Peyer's patch (tissue), 4 donors: ENCODE data around the gene GFPT1.

Source experiments
- CTCF ChIP-seq, 6 experiments: fragments of 450-650 bp in 4 of 6; fragments of 200-600 bp in 2 of 6; sonication (generic) in 1 of 6; IDR thresholded peaks; one replicate each; pipeline ENCODE4 v1.5.1; 2017 to 2019; ENCODE audit warnings: antibody characterized with exemption in 6 of 6, mild to moderate bottlenecking in 3 of 6, moderate library complexity in 1 of 6
- POLR2A ChIP-seq, 2 donors: fragments of 450-650 bp; IDR thresholded peaks; one replicate each; pipeline ENCODE4 v1.5.1; 2017; ENCODE audit warnings: antibody characterized with exemption in 2 of 2, mild to moderate bottlenecking in 2 of 2, moderate library complexity in 2 of 2

GRCh38 chr2:69381337-69381737, 5.7 kb downstream of the GFPT1 start:
- TF ChIP-seq CTCF (IDR thresholded peaks at IDR 0.05) (no peak), POLR2A (IDR thresholded peaks at IDR 0.05) (no peak)
